ENCODE results near the gene RGCC.

DNA sequence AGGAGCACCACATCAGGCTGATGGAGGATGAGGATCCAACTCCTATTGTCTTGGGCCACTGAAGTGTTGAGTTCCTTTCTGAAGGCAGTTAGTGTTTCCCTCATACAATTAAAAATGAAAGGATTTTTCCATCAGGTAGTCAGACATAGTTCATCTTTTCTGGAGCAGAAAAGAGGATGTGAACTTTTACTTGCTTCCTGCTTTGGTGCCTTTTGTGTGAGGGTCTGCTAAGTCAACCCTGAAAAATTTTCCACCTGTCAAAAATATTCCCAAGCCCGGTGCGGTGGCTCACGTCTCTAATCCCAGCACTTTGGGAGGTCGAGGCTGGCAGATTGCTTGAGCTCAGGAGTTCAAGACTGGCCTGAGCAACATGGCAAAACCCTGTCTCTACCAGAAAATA, 43.9 kb downstream of the RGCC start:
- TF ChIP-seq, protein P1, sequence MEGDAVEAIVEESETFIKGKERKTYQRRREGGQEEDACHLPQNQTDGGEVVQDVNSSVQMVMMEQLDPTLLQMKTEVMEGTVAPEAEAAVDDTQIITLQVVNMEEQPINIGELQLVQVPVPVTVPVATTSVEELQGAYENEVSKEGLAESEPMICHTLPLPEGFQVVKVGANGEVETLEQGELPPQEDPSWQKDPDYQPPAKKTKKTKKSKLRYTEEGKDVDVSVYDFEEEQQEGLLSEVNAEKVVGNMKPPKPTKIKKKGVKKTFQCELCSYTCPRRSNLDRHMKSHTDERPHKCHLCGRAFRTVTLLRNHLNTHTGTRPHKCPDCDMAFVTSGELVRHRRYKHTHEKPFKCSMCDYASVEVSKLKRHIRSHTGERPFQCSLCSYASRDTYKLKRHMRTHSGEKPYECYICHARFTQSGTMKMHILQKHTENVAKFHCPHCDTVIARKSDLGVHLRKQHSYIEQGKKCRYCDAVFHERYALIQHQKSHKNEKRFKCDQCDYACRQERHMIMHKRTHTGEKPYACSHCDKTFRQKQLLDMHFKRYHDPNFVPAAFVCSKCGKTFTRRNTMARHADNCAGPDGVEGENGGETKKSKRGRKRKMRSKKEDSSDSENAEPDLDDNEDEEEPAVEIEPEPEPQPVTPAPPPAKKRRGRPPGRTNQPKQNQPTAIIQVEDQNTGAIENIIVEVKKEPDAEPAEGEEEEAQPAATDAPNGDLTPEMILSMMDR (conservative IDR thresholded peaks at IDR 0.05), result no peak
- TF ChIP-seq EZH2 (IDR thresholded peaks at IDR 0.05; ENCODE audit: low read depth), result no peak
